Prostate gland (tissue), 2 donors: ENCODE data around the gene PPP1R3A. TPM values are rescaled to one million over a fixed set of nuclear protein-coding genes. Genes with fewer than 3 reads are reported as not detected.
"Not testable (repeated sequence)": the region's sequence is repeated elsewhere in the genome, so short reads cannot be mapped to it uniquely, and the experiment has no call there.

ENCODE experiments used
- DNase-seq: peaks from one replicate; pipeline ENCODE4 v3.0.0-alpha.2; 2019; ENCODE audit warnings: low spot score
- H3K27ac ChIP-seq, 2 donors: fragments of 200-600 bp; sonication (generic); 2 replicates each; pipeline ENCODE4 v1.5.1; 2017 to 2019
- H3K27me3 ChIP-seq: fragments of 200-600 bp; sonication (generic); replicated peaks from 2 replicates; pipeline ENCODE4 v1.5.1; 2019; ENCODE audit not compliant: insufficient read depth
- H3K36me3 ChIP-seq, 2 donors: fragments of 200-600 bp; sonication (generic); 1 replicate in 1 of 2; 2 replicates in 1 of 2; pipeline versions ENCODE4 v1.5.1 to v1.8.1; 2017 to 2019
- H3K4me1 ChIP-seq: fragments of 200-600 bp; sonication (generic); replicated peaks from 2 replicates; pipeline ENCODE4 v1.5.1; 2019
- H3K4me3 ChIP-seq, 2 donors: fragments of 200-600 bp; sonication (generic); 2 replicates each; pipeline ENCODE4 v1.5.1; 2017 to 2019
- H3K9me3 ChIP-seq: fragments of 200-600 bp; sonication (generic); 2 replicates; pipeline ENCODE4 v1.5.1; 2017
- POLR2A ChIP-seq: fragments of 450-650 bp; IDR thresholded peaks from one replicate; pipeline ENCODE4 v1.6.1; 2016; ENCODE audit warnings: antibody characterized with exemption, mild to moderate bottlenecking
- POLR2AphosphoS5 ChIP-seq: sonication (generic); formaldehyde crosslinking; IDR thresholded peaks from one replicate; pipeline ENCODE4 v1.6.1; 2017; ENCODE audit warnings: antibody characterized with exemption
- WGBS: methylation state at CpG from one replicate; pipeline ENCODE4 v1.1.5; 2018; 5-methylcytosine and 5-hydroxymethylcytosine counted together
- intact Hi-C: fragments of 100-400 bp; cut with DNase I; formaldehyde crosslinking; loops from one replicate; pipeline ENCODE4 v1.14.2; 2022
- total RNA-seq, 2 donors: library from RNA; depleted of rRNA; stranded (reverse); fragments of >200 nt; gene quantifications; one replicate each; pipeline ENCODE4 v1.1.0, GENCODE V29; 2016
- TF ChIP-seq, protein P1 (sequence below), 4 experiments: fragments of 200-600 bp in 2 of 4; fragments of 450-650 bp in 2 of 4; sonication (generic) in 2 of 4; IDR thresholded peaks; 1 replicate in 3 of 4; 2 replicates in 1 of 4; pipeline ENCODE4 v1.5.1; 2016 to 2019; ENCODE audit warnings: antibody characterized with exemption in 4 of 4, mild to moderate bottlenecking in 2 of 4, moderate library complexity in 2 of 4

Gene PPP1R3A
- total RNA-seq, 2 donors from 2014 or later: 0.11 to 0.18 TPM

DNA sequence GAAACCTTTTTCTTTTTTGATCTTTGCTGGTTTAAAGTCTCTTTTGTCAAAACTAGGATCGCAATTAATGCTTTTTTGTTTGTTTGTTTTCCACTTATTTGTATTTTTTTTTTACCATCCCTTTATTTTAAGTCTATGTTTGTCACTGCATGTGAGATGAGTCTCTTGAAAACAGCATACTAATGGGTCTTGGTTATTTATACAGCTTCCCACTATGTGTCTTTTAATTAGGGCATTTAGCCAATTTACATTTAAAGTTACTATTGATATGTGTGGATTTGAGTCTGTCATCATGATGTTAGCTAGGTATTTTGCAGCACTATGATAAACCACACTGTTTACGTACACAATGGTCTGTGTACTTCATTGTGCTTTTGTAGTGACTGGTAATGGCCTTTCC, 34.7 kb upstream of the PPP1R3A start:
- H3K27me3 ChIP-seq: no peaks in the 10 kb centered on the region
- H3K9me3 ChIP-seq: no peaks in the 10 kb centered on the region
- H3K4me3 ChIP-seq: no peak overlapping the region
- no peak for DNase-seq
- H3K4me1 ChIP-seq: no peaks in the 10 kb centered on the region
- H3K36me3 ChIP-seq: no peaks in the 10 kb centered on the region
- no peak overlapping the region for H3K27ac ChIP-seq
- WGBS: 85% methylated on average over 2 of the region's 2 CpGs
- intact Hi-C loops: no loop called here
- TF ChIP-seq, protein P1, sequence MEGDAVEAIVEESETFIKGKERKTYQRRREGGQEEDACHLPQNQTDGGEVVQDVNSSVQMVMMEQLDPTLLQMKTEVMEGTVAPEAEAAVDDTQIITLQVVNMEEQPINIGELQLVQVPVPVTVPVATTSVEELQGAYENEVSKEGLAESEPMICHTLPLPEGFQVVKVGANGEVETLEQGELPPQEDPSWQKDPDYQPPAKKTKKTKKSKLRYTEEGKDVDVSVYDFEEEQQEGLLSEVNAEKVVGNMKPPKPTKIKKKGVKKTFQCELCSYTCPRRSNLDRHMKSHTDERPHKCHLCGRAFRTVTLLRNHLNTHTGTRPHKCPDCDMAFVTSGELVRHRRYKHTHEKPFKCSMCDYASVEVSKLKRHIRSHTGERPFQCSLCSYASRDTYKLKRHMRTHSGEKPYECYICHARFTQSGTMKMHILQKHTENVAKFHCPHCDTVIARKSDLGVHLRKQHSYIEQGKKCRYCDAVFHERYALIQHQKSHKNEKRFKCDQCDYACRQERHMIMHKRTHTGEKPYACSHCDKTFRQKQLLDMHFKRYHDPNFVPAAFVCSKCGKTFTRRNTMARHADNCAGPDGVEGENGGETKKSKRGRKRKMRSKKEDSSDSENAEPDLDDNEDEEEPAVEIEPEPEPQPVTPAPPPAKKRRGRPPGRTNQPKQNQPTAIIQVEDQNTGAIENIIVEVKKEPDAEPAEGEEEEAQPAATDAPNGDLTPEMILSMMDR (IDR thresholded peaks at IDR 0.05): no peak
- TF ChIP-seq POLR2AphosphoS5 (no peak), POLR2A (no peak)

DNA sequence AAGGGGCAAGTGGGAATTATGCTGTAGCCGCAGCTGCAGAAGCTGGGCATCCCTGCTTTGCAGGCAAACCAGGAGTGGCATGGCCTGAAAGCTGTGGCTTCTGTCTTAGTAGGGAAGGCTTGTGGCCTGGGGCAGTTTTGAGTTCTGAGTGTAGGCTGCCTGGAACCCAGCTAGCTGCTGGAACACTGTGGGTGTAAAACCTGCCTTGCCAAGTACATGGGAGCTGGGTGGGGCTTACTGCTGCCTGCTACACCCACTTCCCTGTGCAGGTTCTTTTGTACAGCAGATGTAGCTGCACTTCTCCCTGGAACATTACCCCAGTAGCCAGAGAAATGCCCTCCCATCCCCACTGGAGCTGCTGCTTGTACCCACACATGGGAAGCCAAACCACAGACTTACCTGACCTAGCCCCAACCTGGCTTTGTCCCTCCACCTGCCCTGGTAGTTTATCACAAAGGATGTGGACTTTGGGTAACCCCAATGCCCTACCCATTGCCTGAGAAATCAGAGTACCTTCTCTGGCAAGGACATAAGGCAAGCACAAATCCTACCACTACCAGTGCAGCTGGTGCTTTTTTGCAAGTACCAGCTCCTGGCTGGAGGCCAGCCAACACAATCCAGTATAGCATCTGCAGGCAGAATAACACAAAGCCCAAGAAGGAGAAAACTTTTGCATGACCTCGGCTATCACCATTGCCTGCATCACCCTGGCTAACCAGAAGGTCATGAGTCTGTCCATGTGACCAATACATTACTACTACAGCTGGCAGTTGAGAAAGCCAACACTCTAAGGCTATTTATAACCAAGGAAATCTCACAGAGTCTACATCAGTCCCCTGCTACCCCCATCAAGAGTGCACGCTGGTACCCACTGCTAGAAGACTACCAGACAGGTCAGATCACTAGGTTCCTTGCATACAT, 26.5 kb upstream of the PPP1R3A start:
- 83% methylated on average over 3 of the region's 3 CpGs for WGBS
- Histone ChIP-seq H3K4me1 (no peaks in the 10 kb centered on the region), H3K9me3 (no peaks in the 10 kb centered on the region), H3K4me3 (no peak overlapping the region), H3K27ac (no peak overlapping the region), H3K27me3 (no peaks in the 10 kb centered on the region), H3K36me3 (no peaks in the 10 kb centered on the region)
- no peak for DNase-seq
- intact Hi-C loops: no loop called here
- TF ChIP-seq POLR2AphosphoS5: no peak
- TF ChIP-seq, protein P1 (IDR thresholded peaks at IDR 0.05): no peak
- no peak for TF ChIP-seq POLR2A

DNA sequence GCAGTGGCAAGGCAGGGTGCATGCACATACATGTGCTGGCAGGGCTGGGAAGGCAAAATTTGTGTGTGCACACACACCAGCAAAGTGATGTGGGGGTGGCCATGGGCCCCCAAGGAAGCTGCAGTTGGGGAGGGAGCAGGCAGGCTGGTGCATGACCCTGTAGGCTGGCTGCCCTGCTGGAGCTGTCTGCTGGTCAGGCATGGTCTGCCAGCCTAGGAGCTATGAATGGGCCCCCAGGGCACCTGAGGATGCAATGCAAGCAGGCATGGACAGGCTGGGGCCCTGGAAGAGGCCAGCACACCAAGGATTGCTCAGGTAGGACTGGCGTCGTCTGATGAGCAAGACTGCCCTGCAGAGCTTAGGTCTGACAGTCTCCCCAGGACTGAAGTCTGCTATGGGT, 18.2 kb upstream of the PPP1R3A start:
- H3K27ac ChIP-seq: no peak overlapping the region
- intact Hi-C loops: no loop called here
- H3K4me1 ChIP-seq: no peaks in the 10 kb centered on the region
- no peak overlapping the region for H3K4me3 ChIP-seq
- H3K9me3 ChIP-seq: no peaks in the 10 kb centered on the region
- H3K36me3 ChIP-seq: no peaks in the 10 kb centered on the region
- no peaks in the 10 kb centered on the region for H3K27me3 ChIP-seq
- WGBS: 82% methylated on average over 2 of the region's 2 CpGs
- TF ChIP-seq POLR2A: no peak
- TF ChIP-seq, protein P1 (IDR thresholded peaks at IDR 0.05): no peak
- no peak for TF ChIP-seq POLR2AphosphoS5
- DNase-seq: no peak

DNA sequence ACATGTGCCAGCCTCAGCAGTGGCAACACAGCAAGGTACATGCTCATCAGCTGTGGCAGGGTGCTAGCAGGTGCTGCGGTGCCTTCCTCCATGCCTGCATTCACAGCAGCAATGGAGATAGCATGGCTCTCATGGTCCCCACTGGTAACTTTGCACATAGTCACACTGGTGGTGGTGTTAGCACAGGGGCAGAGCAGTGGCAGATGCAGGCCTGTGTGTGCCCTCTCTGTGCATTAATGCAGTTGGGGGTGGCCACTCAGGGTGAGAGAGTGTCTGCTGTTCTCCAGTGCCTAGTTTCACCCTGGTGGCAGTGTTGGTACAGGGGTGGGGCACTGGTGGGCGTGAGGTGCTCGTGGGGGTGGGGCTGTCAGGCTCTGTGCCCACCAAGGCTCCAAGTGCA, 17.7 kb upstream of the PPP1R3A start:
- Histone ChIP-seq H3K36me3 (no peaks in the 10 kb centered on the region), H3K4me3 (no peak overlapping the region), H3K27ac (no peak overlapping the region), H3K27me3 (no peaks in the 10 kb centered on the region), H3K9me3 (no peaks in the 10 kb centered on the region), H3K4me1 (no peaks in the 10 kb centered on the region)
- DNase-seq: no peak
- TF ChIP-seq POLR2A (no peak), POLR2AphosphoS5 (no peak)
- TF ChIP-seq, protein P1 (IDR thresholded peaks at IDR 0.05): no peak
- intact Hi-C loops: no loop called here
- WGBS: 80% methylated on average over 2 of the region's 3 CpGs

DNA sequence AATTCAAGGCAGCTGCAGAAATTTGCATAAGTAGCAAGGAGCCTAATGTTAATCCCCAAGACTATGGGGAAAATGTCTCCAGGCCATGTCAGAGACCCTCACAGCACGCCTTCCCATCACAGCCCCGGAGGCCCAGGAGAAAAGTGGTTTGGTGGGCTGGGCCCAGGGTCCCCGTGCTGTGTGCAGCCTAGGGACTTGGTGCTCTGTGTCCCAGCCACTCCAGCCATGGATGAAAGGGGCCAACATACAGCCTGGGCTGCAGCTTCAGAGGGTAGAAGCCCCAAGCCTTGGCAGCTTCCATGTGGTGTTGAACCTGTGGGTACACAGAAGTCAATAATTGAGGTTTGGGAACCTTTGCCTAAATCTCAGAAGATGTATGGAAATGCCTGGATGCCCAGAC, 10.6 kb upstream of the PPP1R3A start:
- 91% methylated on average over 3 of the region's 3 CpGs for WGBS
- H3K36me3 ChIP-seq, intact Hi-C loops, H3K4me3 ChIP-seq, H3K4me1 ChIP-seq, H3K9me3 ChIP-seq, DNase-seq, H3K27ac ChIP-seq, H3K27me3 ChIP-seq: not testable (repeated sequence)
